Measurements from ENCODE around the gene NLRP8. TPM values are rescaled to one million over a fixed set of nuclear protein-coding genes. Genes with fewer than 3 reads are reported as not detected.

Gene NLRP8
- total and polyA plus RNA-seq, 2 of the 4 experiments (the other 2 are of a cell fraction): not detected

DNA sequence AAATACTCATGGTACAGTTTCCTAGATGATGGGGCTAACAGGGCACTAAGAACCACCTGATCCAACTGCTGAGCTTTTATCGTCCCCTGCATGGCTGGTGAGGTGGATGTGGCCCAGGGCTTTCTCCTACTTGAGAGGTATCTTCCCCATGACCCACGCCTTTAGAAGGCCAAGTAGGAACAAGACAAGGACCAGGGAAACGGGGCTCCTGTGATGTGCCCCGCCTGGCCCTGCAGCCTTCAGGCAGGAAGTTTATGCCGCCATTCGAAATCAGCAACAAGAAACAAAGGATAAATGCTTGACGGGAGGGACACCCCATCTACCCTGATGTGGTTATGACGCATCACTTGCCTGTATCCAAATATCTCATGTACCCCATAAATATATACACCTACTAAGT is 19.6 kb upstream of the NLRP8 start:
- DNase-seq: no peak
- H2BK20ac ChIP-seq (ENCODE audit: low read depth, low read length): no peak overlapping the region
- ChIA-PET CTCF (no interaction called here), POLR2A (ENCODE audit: unreplicated experiment) (no interaction called here)
- TF ChIP-seq MAFK (IDR thresholded peaks at IDR 0.05; ENCODE audit: low read depth, low read length) (no peak), POLR2A (IDR thresholded peaks at IDR 0.05; ENCODE audit: low read depth, low read length) (no peak), CEBPB (IDR thresholded peaks at IDR 0.05; ENCODE audit: low read depth, low read length) (no peak), NFE2L2 (IDR thresholded peaks at IDR 0.05; ENCODE audit: low read depth, low read length) (no peak), ELK1 (IDR thresholded peaks at IDR 0.05; ENCODE audit: borderline replicate concordance, low read depth, low read length) (no peak), SMC3 (IDR thresholded peaks at IDR 0.05; ENCODE audit: low read depth, low read length) (no peak), RCOR1 (IDR thresholded peaks at IDR 0.05; ENCODE audit: insufficient replicate concordance, low read length) (no peak)
- TF ChIP-seq, protein P1, sequence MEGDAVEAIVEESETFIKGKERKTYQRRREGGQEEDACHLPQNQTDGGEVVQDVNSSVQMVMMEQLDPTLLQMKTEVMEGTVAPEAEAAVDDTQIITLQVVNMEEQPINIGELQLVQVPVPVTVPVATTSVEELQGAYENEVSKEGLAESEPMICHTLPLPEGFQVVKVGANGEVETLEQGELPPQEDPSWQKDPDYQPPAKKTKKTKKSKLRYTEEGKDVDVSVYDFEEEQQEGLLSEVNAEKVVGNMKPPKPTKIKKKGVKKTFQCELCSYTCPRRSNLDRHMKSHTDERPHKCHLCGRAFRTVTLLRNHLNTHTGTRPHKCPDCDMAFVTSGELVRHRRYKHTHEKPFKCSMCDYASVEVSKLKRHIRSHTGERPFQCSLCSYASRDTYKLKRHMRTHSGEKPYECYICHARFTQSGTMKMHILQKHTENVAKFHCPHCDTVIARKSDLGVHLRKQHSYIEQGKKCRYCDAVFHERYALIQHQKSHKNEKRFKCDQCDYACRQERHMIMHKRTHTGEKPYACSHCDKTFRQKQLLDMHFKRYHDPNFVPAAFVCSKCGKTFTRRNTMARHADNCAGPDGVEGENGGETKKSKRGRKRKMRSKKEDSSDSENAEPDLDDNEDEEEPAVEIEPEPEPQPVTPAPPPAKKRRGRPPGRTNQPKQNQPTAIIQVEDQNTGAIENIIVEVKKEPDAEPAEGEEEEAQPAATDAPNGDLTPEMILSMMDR (conservative IDR thresholded peaks at IDR 0.05; ENCODE audit: low read depth, low read length): no peak
- H2AK5ac ChIP-seq (ENCODE audit: low read depth, low read length): no peak overlapping the region
- H3K14ac ChIP-seq (replicated peaks; ENCODE audit: low read depth, low read length): no peak overlapping the region
- no peak overlapping the region for H3K9ac ChIP-seq (ENCODE audit: low read depth, low read length)
- no peak overlapping the region for H2AFZ ChIP-seq (replicated peaks; ENCODE audit: low read length, poor library complexity)
- no peak overlapping the region for H3K18ac ChIP-seq (ENCODE audit: low read depth, low read length)
- H2BK120ac ChIP-seq (ENCODE audit: low read depth, low read length): no peak overlapping the region
- H3K79me1 ChIP-seq (ENCODE audit: low read depth in 1 of 2, low read length in 2 of 2): no peaks in the 10 kb centered on the region
- no peak overlapping the region for H2AK9ac ChIP-seq (replicated peaks; ENCODE audit: low read depth, low read length, poor library complexity)
- dilution Hi-C loops (cut with HindIII; ENCODE audit: low sequenced_read_pairs, unreplicated experiment) (no loop called here), in situ Hi-C loops (cut with MboI; ENCODE audit: low sequenced_read_pairs) (no loop called here), intact Hi-C loops (cut with micrococcal nuclease) (no loop called here)
- H4K5ac ChIP-seq (ENCODE audit: low read depth, low read length): no peak overlapping the region
- no peak for ATAC-seq (ENCODE audit: low read depth)
- H4K20me1 ChIP-seq (ENCODE audit: insufficient read depth, low read length): no peaks in the 10 kb centered on the region
- H3K9me3 ChIP-seq (ENCODE audit: control insufficient read depth, insufficient read depth, low read length): peaks cover 31% of the 10 kb centered on the region
- no peak overlapping the region for H3K4me2 ChIP-seq (ENCODE audit: low read depth, low read length)
- BruUV-seq (replicated peaks): no TSS peak
- no peak overlapping the region for H4K91ac ChIP-seq (ENCODE audit: insufficient read depth, low read depth, low read length)
- no peaks in the 10 kb centered on the region for H3K9me1 ChIP-seq (ENCODE audit: insufficient read depth, low read length)
- H3K4me3 ChIP-seq (ENCODE audit: insufficient read depth, low read depth, low read length): no peak overlapping the region
- WGBS, 2 experiments (ENCODE audit: extremely low coverage in 2 of 2, insufficient read length in 1 of 2): no CpG with 5 or more reads among the region's 8 CpGs
- no peak overlapping the region for H3K23ac ChIP-seq (ENCODE audit: low read depth, low read length)
- H2BK5ac ChIP-seq (ENCODE audit: low read depth, low read length, poor library complexity, severe bottlenecking): no peak overlapping the region
- H3K27me3 ChIP-seq (ENCODE audit: control insufficient read depth, insufficient read depth, low read length): no peaks in the 10 kb centered on the region
- H3K4me1 ChIP-seq (ENCODE audit: control insufficient read depth, insufficient read depth, low read length): no peaks in the 10 kb centered on the region
- no peak overlapping the region for H2BK15ac ChIP-seq (ENCODE audit: low read depth, low read length)
- H3K36me3 ChIP-seq (ENCODE audit: control insufficient read depth, insufficient read depth, low read length): no peaks in the 10 kb centered on the region
- H3K56ac ChIP-seq (ENCODE audit: extremely low read depth, insufficient read depth, low read length): no peak overlapping the region
- no peak overlapping the region for H3K27ac ChIP-seq (ENCODE audit: insufficient read depth, low read length)
- no peak overlapping the region for H4K8ac ChIP-seq (ENCODE audit: low read depth in 2 of 2, low read length in 2 of 2)
- H3K4ac ChIP-seq (ENCODE audit: low read depth, low read length): no peak overlapping the region
